WTC11 (cell line): ENCODE results near the gene FLRT1.

Experiments used
- CTCF ChIP-seq: fragments of 200-600 bp; IDR thresholded peaks from 2 replicates; pipeline ENCODE4 v1.8.0; 2022; ENCODE audit warnings: antibody characterized with exemption
- FOXP1 ChIP-seq: sonication (generic); formaldehyde crosslinking; IDR thresholded peaks from 2 replicates; pipeline ENCODE4 v1.8.0; 2022; ENCODE audit warnings: missing genetic modification reagents, mild to moderate bottlenecking, moderate library complexity, borderline replicate concordance
- MAX ChIP-seq: sonication (generic); formaldehyde crosslinking; IDR thresholded peaks from 2 replicates; pipeline ENCODE4 v1.8.0; 2022; ENCODE audit warnings: mild to moderate bottlenecking, missing genetic modification reagents
- NR1H2 ChIP-seq: sonication (generic); formaldehyde crosslinking; IDR thresholded peaks from 2 replicates; pipeline ENCODE4 v1.9.0; 2021; ENCODE audit warnings: mild to moderate bottlenecking, moderate library complexity, missing genetic modification reagents
- NR2C2 ChIP-seq: sonication (generic); formaldehyde crosslinking; IDR thresholded peaks from 2 replicates; pipeline ENCODE4 v1.8.0; 2022; ENCODE audit warnings: mild to moderate bottlenecking, missing genetic modification reagents
- SOX15 ChIP-seq: fragments of 250-450 bp; sonication (Bioruptor Pico); IDR thresholded peaks from 2 replicates; pipeline ENCODE4 v1.9.0; 2021; ENCODE audit warnings: mild to moderate bottlenecking
- SP1 ChIP-seq: sonication (generic); formaldehyde crosslinking; conservative IDR thresholded peaks from 2 replicates; pipeline ENCODE4 v1.8.1; 2022; ENCODE audit warnings: missing genetic modification reagents
- TEAD4 ChIP-seq: sonication (generic); formaldehyde crosslinking; IDR thresholded peaks from 2 replicates; pipeline ENCODE4 v1.8.0; 2022; ENCODE audit warnings: mild to moderate bottlenecking, missing genetic modification reagents

GRCh38 chr11:64081745-64082442 lies 46.2 kb downstream of the FLRT1 start:
- TF ChIP-seq CTCF (no peak), MAX (CRISPR knock-in tag) (no peak), NR2C2 (CRISPR knock-in tag) (no peak), SP1 (CRISPR knock-in tag) (no peak), FOXP1 (no peak), NR1H2 (CRISPR knock-in tag) (no peak), SOX15 (CRISPR knock-in tag) (no peak), TEAD4 (CRISPR knock-in tag) (no peak)
